Brain microvascular endothelial cell (primary cell): ENCODE results near the gene NUP107.
"Not testable (repeated sequence)": the region's sequence is repeated elsewhere in the genome, so short reads cannot be mapped to it uniquely, and the experiment has no call there.

Experiments used
- DNase-seq: peaks from one replicate; pipeline ENCODE4 v3.0.0-alpha.2; 2020
- H3K27ac ChIP-seq: fragments of 250-450 bp; sonication (Bioruptor Pico); 2 replicates; pipeline ENCODE4 v1.5.1; 2020; ENCODE audit warnings: mild to moderate bottlenecking, moderate library complexity
- H3K27me3 ChIP-seq: fragments of 250-450 bp; sonication (Bioruptor Pico); replicated peaks from 2 replicates; pipeline ENCODE4 v1.5.1; 2020; ENCODE audit warnings: mild to moderate bottlenecking
- H3K36me3 ChIP-seq: fragments of 250-450 bp; sonication (Bioruptor Pico); replicated peaks from 2 replicates; pipeline ENCODE4 v1.5.1; 2020; ENCODE audit warnings: mild to moderate bottlenecking
- H3K4me3 ChIP-seq: 2 replicates; pipeline ENCODE4 v1.5.1; 2011; ENCODE audit warnings: low read depth, mild to moderate bottlenecking, control low read depth, low read length, moderate library complexity
- in situ Hi-C: cut with HindIII; loops from 2 replicates; pipeline ENCODE4 v1.10.0; 2017; ENCODE audit warnings: low sequenced_read_pairs, low pct_ligation_motif_present
- TF ChIP-seq, protein P1 (sequence below): IDR thresholded peaks from 2 replicates; pipeline ENCODE4 v1.5.1; 2011; ENCODE audit warnings: low read depth, mild to moderate bottlenecking, moderate library complexity, low read length, control low read depth, inconsistent platforms; ENCODE audit errors: missing control alignments

The NUP107 gene

GRCh38 chr12:68671179-68671578 is 15.6 kb upstream of the NUP107 start:
- peaks cover 2% of the 10 kb centered on the region for H3K36me3 ChIP-seq
- H3K4me3 ChIP-seq: no peak overlapping the region
- no peak for DNase-seq
- TF ChIP-seq, protein P1, sequence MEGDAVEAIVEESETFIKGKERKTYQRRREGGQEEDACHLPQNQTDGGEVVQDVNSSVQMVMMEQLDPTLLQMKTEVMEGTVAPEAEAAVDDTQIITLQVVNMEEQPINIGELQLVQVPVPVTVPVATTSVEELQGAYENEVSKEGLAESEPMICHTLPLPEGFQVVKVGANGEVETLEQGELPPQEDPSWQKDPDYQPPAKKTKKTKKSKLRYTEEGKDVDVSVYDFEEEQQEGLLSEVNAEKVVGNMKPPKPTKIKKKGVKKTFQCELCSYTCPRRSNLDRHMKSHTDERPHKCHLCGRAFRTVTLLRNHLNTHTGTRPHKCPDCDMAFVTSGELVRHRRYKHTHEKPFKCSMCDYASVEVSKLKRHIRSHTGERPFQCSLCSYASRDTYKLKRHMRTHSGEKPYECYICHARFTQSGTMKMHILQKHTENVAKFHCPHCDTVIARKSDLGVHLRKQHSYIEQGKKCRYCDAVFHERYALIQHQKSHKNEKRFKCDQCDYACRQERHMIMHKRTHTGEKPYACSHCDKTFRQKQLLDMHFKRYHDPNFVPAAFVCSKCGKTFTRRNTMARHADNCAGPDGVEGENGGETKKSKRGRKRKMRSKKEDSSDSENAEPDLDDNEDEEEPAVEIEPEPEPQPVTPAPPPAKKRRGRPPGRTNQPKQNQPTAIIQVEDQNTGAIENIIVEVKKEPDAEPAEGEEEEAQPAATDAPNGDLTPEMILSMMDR: no peak
- H3K27me3 ChIP-seq: no peaks in the 10 kb centered on the region
- H3K27ac ChIP-seq: no peak overlapping the region
- in situ Hi-C loops: no loop called here

DNA sequence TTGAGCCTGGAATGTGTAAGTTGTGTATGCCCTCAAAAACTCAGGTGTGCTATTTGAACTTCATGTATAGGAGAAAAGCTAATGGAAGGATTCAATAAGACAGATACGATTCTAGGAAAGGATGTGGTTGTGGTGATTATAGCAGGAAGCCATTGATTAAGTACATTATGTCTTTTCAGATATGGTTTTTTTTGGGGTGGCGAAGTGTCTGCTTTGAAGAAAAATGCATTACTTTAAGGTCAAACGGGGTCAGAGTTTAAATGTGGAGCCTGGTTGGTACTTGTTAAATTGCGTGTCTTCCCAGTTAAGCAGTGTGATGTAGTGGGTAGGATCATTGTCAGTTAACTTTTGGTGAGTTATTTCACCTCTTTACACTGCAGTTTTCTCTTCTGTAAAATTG is 13.0 kb upstream of the NUP107 start:
- TF ChIP-seq, protein P1: no peak
- H3K36me3 ChIP-seq: no peaks in the 10 kb centered on the region
- no peak overlapping the region for H3K4me3 ChIP-seq
- H3K27me3 ChIP-seq: no peaks in the 10 kb centered on the region
- in situ Hi-C loops: no loop called here
- no peak overlapping the region for H3K27ac ChIP-seq
- no peak for DNase-seq

- in situ Hi-C loops: no loop called here
These were observed 12.4 kb upstream of the NUP107 start for GRCh38 chr12:68674376-68674775.

DNA sequence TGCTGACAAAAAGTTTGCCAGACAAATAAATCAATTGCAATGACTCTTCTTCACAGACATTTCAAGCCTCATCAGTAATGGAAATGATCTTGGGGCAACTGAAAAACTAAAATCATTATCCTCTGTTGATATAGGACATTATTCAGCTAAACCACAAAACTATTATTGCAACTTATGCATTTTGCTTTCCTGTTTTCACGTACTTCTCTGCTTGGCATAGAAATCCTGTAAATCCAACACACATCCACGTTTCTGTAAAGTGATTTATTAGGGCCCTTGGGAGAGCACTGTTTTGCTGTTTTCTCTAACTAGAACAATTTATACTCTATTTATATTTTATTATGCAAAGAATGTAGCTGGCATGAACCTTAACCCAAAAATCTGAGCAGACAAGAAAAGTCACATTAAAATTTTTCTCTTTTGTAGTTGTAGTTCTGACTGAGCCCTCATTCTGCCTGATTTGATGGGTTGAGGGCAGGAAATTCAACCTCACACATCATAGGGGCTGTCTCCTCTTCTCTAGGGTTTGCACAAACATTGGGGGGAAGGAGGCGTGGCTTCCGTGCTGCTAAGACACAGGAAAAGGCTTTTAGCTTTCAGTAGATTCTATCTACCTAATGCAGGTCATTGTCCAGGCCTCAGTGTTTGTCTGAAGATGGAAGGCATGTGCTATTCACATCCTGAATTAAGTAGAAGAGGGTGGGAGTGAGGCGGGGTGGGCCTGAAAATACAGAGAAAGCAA is 11.5 kb upstream of the NUP107 start:
- Histone ChIP-seq H3K27me3 (no peaks in the 10 kb centered on the region), H3K27ac (no peak overlapping the region), H3K36me3 (no peaks in the 10 kb centered on the region), H3K4me3 (no peak overlapping the region)
- TF ChIP-seq, protein P1: no peak
- no peak for DNase-seq
- in situ Hi-C loops: no loop called here

More at GRCh38 chr12:68674376-68674775, 12.4 kb upstream of the NUP107 start:
- no peaks in the 10 kb centered on the region for H3K36me3 ChIP-seq
- no peak overlapping the region for H3K27ac ChIP-seq
- TF ChIP-seq, protein P1: no peak
- H3K4me3 ChIP-seq: no peak overlapping the region
- no peak for DNase-seq
- H3K27me3 ChIP-seq: no peaks in the 10 kb centered on the region

DNA sequence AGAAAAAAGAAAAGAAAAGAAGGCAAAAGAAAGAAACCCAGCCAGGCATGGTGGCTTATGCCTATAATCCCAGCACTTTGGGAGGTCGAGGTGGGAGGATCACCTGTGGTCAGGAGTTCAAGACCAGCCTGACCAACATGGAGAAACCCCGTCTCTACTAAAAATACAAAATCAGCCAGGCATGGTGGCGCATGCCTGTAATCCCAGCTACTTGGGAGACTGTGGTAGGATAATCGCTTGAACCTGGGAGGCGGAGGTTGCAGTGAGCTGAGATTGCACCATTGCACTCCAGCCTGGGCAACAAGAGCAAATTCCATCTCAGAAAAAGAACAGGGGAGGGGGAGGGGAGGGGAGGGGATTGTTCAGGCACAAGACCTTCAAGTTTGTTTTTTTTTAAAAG is 9.9 kb upstream of the NUP107 start:
- DNase-seq, H3K4me3 ChIP-seq, H3K36me3 ChIP-seq, H3K27ac ChIP-seq, H3K27me3 ChIP-seq, in situ Hi-C loops: not testable (repeated sequence)

GRCh38 chr12:68686262-68686594 is 550 bp upstream of the NUP107 start:
- in situ Hi-C loops: no loop called here
- no peak for DNase-seq
- Histone ChIP-seq H3K27ac (peak overlapping the region; percentile 81), H3K27me3 (no peaks in the 10 kb centered on the region), H3K4me3 (peak overlapping the region; percentile 72), H3K36me3 (no peaks in the 10 kb centered on the region)
- TF ChIP-seq, protein P1: no peak
